GM19452 (cell line): ENCODE data around the gene KIRREL3.

Source experiments
- ATAC-seq: cut with Tn5 transposase; IDR thresholded peaks from one replicate; pipeline ENCODE4 v1.9.1; 2021; ENCODE audit not compliant: unreplicated experiment

KIRREL3 gene

GRCh38 chr11:126997641-126998040 is 2.9 kb downstream of the KIRREL3 start:
- no peak for ATAC-seq

- no peak for ATAC-seq
These were observed 3.4 kb downstream of the KIRREL3 start for GRCh38 chr11:126997196-126997595.

- ATAC-seq = no peak
These were observed 4.3 kb downstream of the KIRREL3 start for GRCh38 chr11:126996036-126996804.

DNA sequence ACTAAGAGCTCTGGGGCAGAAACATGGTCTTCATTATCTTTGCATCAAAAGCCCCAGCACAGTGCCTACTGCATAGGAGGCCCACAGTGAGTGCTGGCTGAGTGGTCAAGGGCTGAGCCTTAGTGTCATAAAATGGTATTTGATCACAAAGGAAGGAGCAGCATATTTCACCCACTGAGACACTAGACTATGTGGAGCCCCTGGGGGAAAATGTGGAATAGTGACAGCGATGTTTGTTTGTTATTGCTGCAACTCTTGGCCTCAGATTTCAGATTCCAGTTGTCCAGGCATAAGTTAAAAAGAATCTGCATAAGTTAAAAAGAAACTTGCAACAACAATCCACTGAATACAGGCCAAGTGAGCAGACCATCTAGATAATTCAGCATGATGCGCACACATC is 7.0 kb downstream of the KIRREL3 start:
- no peak for ATAC-seq

- no peak for ATAC-seq
These were observed 7.8 kb downstream of the KIRREL3 start for GRCh38 chr11:126992804-126993111.

DNA sequence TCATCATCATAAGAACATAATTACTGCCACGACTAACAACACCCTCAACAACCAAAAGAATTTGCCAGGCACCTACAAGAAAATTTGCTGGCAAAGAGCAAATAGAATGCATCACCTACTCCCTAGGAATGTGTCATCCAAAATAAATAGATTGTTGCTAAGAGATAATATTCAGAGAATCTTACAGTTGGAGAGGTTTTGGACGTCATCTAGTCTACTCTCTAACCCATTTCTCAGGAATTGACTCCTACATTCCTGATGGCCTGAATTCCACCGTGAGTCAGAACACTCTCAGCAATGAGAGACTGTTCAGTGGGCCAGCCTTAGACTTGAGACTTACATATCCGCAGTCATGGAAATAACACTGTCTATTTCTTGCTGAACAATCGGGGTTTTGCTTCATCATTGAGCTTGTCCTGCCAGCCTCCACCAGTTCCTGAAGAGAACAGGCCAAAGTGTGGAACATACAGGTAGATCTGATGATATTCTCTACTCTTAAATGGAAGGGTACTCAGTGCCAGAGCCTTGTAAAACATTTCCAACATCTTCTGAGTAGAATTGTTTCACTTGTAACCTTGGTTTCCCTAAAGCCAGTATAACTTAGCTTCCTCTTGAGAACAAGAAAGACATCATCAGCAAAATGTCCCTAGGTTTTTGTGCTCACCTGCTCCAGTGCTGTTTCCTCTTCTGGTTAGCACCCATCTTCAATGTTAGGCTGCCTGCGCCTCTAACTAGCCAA is 8.3 kb downstream of the KIRREL3 start:
- no peak for ATAC-seq

DNA sequence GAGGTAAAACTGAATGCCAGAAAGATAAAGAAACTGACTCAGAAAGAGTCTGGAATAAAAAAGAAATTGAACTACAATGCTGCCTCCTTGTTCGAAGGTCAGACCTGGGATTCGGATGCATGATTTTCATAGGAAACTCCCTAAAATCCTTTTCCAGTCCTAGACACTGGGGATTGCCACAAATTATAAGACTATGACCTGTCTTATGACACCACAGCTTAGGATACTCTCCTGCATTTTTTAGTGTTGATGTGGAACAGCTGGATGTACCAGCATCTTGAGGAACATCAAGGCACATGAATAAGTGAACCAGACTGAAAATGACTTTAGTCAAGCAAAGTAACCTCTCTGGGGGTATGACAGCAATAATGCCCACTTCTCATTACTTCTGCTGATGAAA is 9.0 kb downstream of the KIRREL3 start:
- ATAC-seq = no peak

GRCh38 chr11:126990716-126991480 is 9.7 kb downstream of the KIRREL3 start:
- no peak for ATAC-seq

- ATAC-seq = peak; percentile 76
These were observed 10.4 kb downstream of the KIRREL3 start for GRCh38 chr11:126989942-126990715.

DNA sequence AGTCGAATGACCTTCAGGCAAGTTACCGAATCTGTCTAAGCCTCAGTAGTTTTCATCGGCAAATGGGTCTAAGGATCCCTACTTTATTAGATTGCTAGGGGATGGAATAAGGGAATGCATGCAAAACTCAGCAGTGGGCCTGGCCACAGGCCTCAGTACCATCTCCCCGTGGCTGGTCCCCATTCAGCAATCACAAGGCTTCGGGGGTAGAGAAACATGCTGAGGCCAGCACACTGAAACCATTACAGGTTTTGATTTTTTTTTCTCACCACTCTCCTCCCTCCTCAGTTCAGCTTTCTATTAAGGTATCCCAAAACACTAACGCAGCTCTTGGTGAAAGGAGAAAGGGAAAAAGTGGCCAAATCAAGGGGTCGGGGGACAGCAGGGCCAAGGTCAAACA is 11.9 kb downstream of the KIRREL3 start:
- ATAC-seq = no peak

DNA sequence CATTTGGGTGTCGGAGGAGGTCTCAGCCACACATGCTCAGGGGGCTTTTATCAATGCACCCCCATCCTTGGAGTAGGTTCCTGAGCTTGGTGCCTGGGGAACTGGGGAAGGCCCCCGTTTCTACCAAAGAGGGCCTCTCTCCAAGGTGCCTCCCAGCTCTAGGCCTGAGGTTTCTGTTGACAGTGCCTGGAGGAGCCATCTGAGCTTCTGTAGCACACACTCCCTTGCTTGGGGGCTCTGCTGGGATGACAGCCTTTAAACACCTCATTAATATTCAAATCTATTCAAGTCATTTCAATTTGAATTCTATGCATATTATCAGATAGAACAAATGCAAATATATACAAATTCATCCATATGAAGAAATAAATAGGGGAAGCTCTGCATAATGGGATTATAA is 18.9 kb downstream of the KIRREL3 start:
- ATAC-seq = no peak

DNA sequence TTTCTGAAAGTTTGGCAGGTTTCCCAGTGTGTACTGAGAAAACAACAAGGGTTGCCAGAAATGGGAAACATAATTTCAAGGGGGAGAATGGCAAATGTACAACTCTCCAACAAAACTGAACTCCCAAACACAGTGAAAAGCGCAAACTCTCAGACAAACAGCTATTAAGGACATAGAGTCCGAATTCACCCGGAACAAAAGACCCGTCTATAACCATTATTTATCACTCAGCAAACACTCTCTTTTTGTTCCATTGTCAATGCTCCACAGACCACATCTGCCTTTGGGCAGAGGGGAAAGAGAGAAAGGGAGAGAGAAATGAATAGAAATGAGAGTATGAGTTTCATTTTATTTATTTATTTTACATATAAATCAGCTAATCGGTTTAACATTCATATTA is 21.7 kb downstream of the KIRREL3 start:
- no peak for ATAC-seq

DNA sequence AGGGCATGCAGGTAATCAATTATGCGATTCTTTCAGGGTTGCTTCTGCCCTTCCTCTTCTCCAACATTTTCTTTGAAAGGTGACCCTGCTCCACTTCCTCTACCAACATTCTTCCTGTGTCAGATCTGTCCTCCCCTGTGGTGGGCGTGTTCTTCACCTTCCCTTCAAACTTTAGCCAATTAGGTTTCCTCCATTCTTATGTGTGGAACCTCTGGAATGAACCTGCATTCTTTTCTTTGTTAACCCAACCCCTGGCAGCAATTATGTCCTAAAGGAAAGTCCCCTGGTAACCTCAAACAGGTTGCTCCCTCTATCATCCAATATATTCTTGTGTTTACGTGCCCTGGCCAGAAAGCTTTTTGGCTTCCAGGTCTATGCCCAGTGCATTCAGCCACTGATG is 22.4 kb downstream of the KIRREL3 start:
- no peak for ATAC-seq

- ATAC-seq = no peak
These were observed 27.5 kb downstream of the KIRREL3 start for GRCh38 chr11:126973051-126973450.

- ATAC-seq = no peak
These were observed 29.3 kb downstream of the KIRREL3 start for GRCh38 chr11:126971305-126971704.

DNA sequence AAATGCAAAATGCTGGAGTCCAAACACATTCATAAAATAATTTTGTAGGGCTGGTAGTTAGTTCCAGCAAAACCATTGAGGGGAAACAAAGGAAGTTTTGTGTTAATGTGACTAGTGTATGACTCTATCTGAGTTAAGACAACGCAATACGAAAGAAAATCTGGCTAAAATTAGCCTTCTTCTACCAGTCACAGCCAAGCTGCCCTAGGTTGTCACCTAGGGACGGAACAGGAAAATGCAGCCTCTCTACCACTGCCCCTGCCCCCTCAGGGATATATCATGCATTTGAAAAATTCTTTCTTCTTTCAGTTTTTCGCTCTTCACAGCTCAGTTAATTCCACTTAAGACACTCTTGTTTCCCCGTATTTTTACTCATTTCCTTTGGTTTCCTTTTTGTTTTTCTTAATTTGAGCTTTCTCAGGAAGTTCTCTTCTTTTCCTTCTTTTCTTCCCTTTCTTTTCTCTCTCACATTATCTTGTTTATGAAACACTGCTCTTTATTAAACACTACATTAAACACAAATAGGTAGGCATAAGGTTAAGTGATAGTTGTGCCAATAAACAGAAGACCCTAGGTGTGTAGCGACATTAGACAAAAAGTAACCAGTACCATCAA is 30.6 kb downstream of the KIRREL3 start:
- ATAC-seq = no peak

- ATAC-seq = peak; percentile 64
These were observed 31.7 kb downstream of the KIRREL3 start for GRCh38 chr11:126968915-126969314.

DNA sequence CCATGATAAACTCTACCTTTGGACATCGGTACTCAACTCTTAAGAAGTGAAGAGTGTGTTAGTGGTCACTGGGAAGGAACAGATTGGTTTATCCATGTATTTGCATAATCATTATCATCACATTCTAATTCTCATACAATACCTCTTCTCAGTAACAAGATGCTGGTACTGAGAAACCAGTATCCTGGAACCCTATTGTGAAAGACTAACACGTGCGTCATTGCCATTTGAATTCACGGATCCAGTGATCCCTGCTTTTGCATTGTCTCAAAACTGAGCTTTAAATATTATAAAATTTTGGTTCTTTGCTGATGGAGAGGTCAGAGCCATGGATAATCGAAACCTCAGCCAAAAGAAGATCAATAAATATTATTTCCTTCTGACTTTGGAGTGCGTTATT is 35.2 kb downstream of the KIRREL3 start:
- no peak for ATAC-seq

DNA sequence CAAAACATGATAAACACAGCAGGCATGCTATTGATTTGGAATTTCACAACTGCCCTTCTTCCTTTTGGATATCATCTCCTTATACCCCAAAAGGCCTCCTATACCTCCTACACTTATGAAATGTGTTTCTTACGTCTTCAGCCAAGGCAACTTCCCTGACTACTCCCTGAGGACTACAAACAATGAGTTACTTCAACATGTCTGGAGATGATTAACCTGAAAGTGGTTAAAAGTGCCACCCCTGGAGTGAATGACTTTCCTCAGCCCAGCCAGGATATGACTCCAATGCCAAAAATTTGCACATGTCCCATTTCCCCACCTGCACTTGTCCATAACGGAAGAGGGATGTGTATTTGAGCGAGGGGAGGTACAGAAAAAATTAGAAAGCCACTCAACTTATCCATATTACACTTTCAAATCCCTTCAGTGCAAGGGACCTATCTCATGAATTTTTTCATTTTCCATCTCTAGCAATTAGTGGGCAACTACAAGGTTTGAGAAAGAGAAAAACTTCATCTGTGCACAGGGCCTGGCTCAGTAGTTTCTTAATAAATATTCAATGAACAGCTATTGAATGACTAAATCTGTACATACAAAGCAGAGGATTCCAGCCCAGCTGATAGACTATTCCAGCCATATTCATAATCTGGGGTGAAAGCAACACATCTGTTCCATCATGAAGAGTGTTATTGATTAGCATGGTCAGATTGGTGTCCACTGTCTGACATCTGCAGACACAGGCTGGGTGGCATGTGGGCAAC is 36.8 kb downstream of the KIRREL3 start:
- ATAC-seq = no peak

GRCh38 chr11:126963115-126963514 is 37.5 kb downstream of the KIRREL3 start:
- ATAC-seq = no peak
